Stimulated activated CD4-positive, alpha-beta T cell treated with anti-CD3 and anti-CD28 coated beads, TNF-alpha, amount 100 ng/mL, for 4 hours (primary cell): Measurements from ENCODE around the gene IGLL1.
"Not testable (repeated sequence)": the region's sequence is repeated elsewhere in the genome, so short reads cannot be mapped to it uniquely, and the experiment has no call there.

Source experiments
- DNase-seq, 3 experiments: peaks; one replicate each; pipeline ENCODE4 v3.0.0-alpha.2; 2020; ENCODE audit warnings: low read depth in 3 of 3

The IGLL1 gene

GRCh38 chr22:23562186-23562585, 17.9 kb downstream of the IGLL1 start:
- no peak for DNase-seq

DNA sequence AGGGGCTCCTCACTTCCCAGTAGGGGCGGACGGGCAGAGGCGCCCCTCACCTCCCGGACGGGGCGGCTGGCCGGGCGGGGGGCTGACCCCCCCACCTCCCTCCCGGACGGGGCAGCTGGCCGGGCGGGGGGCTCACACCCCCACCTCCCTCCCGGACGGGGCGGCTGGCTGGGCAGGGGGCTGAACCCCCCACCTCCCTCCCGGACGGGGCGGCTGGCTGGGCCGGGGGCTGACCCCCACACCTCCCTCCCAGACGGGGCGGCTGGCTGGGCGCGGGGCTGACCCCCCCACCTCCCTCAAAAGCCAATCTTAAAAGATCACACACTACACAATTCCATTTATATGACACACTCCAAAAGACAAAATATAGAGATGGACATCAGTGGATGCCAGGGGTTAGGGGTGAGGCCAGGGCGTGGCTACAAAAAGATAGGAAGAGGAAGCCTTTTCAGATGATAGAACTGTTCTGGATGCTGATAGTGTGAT, 19.0 kb downstream of the IGLL1 start:
- not testable (repeated sequence) for DNase-seq

GRCh38 chr22:23560215-23560614, 19.9 kb downstream of the IGLL1 start:
- not testable (repeated sequence) for DNase-seq

GRCh38 chr22:23557467-23557866, 22.6 kb downstream of the IGLL1 start:
- DNase-seq: no peak

DNA sequence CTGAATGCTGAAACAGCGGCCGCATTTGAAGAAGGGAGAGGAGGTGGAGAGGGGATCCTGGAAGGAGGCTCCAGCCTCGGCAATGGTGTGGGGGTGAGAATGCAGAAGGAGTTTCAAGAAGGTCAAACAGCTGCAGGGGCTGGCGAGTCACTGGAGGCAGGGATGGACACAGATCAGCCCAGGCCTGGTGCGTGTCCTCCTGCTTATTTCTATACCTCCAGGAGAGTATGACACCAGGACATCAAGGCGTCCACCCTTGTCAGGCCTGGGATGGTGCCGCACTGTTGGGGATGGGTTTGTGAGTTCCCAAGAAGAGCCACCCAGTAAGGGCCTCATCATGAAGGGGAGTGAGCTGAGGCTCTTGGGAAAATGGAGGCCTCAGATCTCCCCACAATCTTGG, 23.1 kb downstream of the IGLL1 start:
- no peak for DNase-seq

DNA sequence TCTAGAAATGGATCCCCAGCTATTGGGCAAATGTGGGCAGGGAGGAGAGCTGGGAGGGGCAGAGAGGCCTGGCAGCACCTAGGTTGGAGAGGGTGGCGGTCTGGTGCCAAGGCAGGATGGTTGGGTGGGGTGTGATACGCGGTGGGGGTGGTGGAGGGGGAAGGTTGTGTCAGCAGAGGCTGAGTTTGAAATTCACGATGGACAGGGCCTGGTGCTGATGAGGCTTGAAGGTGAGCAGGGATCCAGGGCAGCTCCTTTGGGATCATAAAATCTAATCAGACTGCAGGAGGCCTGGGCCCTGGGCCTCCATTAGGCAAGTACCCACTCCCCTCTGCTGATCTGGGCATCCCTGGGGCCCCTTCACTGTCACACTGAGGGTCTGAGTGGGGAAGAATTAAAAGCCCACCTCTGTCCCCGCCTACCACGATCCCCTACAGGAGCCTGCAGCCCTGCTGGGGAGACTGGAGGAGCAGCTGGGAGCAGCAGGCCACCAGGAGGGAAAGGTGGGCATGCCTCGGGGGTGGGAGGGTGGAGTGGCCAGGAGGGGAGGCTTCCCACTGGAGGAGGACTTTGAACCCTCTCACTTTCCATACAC, 24.0 kb downstream of the IGLL1 start:
- DNase-seq: no peak

DNA sequence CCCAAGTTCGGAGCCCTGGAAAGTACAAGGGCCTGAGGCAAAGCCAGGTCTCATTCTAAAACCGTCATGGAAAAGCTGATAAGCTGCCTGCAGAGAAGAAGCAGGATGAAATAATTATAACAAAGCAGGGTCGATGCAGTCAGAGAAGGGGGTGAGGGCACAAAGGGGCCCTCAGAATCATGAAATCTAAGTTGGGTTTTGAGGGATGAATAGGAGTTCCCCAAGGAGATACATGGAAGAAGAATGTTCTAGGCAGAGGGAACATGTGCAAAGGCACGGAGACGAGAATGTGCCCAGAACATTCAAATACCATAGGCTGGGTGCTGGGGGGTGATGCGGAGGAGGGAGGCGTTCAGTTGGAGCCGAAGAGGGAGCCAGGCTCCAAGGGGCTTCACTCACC, 25.0 kb downstream of the IGLL1 start:
- DNase-seq: no peak

- DNase-seq: no peak
Measured at GRCh38 chr22:23553924-23554870, 25.9 kb downstream of the IGLL1 start.

- DNase-seq: no peak
Measured at GRCh38 chr22:23553438-23553837, 26.7 kb downstream of the IGLL1 start.

- DNase-seq: no peak
Measured at GRCh38 chr22:23552573-23552972, 27.5 kb downstream of the IGLL1 start.

- no peak for DNase-seq
Measured at GRCh38 chr22:23551385-23551784, 28.7 kb downstream of the IGLL1 start.

- DNase-seq: no peak
Measured at GRCh38 chr22:23550049-23550650, 29.9 kb downstream of the IGLL1 start.

GRCh38 chr22:23549198-23549595, 30.9 kb downstream of the IGLL1 start:
- DNase-seq: no peak

DNA sequence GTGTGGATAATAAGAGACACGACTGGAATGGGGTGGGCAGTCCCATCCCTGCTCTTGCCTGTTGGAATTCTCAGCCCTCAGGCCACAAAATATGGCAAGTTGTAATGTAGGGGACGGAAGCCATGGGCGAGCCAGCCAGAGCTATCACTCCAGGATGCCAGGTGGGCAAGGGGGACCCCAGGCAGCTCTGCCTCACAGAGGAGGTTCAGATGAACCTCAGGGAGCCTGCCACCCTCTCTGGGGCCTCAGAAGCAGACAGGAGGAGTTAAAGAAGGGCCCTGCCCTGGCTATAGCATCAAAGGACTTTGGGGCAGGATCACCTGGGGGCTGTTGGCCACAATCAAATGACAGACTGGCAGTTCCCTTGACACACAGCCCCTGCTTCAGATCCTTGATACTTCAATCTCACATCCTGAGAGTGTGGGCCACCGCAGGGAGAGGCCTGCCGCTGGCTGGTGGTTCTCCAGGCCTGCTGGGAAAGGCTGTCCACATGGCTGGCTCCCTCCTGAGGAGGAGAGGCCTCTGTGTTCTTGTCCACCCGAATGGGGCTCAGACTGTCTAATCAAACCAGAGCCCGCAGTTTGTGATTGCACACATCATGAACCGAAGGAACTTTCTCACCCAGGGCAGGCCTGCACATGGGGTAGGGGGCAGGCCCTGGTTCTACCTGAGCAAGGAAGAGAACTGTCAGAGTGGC, 31.4 kb downstream of the IGLL1 start:
- DNase-seq: no peak

DNA sequence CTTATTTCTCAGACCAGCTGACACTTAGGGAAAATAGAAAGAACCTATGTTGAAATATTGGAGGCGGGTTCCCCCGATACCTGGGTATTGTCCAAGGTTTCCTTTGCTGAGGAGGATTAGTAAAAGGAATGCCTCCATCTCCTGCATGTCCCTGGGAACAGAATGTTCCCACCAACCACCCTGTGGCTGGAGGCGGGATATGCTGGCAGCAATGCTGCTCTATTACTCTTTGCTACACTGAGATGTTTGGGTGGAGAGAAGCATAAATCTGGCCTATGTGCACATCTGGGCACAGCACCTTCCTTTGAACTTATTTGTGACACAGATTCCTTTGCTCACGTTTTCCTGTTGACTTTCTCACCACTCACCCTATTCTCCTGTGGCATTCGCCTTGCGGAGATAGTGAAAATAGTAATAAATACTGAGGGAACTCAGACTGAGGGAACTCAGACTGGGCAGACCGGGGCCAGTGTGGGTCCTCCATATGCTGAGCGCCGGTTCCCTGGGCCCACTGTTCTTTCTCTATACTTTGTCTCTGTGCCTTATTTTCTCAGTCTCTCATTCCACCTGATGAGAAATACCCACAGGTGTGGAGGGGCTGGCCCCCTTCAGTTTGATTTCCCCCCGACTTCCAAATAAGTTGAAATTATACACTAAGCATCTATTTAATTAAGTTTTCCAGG, 32.1 kb downstream of the IGLL1 start:
- no peak for DNase-seq

DNA sequence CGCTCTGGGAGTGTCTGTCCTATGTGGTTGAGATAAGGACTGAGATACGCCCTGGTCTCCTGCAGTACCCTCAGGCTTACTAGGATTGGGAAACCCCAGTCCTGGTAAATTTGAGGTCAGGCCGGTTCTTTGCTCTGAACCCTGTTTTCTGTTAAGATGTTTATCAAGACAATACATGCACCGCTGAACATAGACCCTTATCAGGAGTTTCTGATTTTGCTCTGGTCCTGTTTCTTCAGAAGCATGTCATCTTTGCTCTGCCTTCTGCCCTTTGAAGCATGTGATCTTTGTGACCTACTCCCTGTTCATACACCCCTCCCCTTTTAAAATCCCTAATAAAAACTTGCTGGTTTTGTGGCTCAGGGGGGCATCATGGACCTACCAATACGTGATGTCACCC, 32.7 kb downstream of the IGLL1 start:
- DNase-seq: not testable (repeated sequence)

- DNase-seq: no peak
Measured at GRCh38 chr22:23544852-23545251, 35.2 kb downstream of the IGLL1 start.

DNA sequence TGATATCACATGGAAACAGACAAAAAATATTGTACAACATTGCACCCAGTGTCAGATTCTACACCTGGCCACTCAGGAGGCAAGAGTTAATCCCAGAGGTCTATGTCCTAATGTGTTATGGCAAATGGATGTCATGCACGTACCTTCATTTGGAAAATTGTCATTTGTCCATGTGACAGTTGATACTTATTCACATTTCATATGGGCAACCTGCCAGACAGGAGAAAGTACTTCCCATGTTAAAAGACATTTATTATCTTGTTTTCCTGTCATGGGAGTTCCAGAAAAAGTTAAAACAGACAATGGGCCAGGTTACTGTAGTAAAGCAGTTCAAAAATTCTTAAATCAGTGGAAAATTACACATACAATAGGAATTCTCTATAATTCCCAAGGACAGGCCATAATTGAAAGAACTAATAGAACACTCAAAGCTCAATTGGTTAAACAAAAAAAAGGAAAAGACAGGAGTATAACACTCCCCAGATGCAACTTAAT, 36.5 kb downstream of the IGLL1 start:
- DNase-seq: not testable (repeated sequence)

DNA sequence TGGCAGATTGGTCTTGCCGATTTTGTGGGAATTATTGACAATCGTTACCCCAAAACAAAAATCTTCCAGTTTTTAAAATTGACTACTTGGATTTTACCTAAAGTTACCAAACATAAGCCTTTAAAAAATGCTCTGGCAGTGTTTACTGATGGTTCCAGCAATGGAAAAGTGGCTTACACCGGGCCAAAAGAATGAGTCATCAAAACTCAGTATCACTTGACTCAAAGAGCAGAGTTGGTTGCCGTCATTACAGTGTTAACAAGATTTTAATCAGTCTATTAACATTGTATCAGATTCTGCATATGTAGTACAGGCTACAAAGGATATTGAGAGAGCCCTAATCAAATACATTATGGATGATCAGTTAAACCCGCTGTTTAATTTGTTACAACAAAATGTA, 37.2 kb downstream of the IGLL1 start:
- DNase-seq: no peak

DNA sequence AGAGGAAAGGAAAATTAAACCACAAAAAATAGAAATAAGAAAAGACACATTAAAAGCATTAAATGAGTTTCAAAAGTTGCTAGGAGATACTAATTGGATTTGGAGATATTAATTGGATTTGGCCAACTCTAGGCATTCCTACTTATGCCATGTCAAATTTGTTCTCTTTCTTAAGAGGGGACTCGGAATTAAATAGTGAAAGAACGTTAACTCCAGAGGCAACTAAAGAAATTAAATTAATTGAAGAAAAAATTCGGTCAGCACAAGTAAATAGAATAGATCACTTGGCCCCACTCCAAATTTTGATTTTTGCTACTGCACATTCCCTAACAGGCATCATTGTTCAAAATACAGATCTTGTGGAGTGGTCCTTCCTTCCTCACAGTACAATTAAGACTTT, 37.7 kb downstream of the IGLL1 start:
- not testable (repeated sequence) for DNase-seq

GRCh38 chr22:23541849-23542281, 38.2 kb downstream of the IGLL1 start:
- DNase-seq: not testable (repeated sequence)
